22Rv1 (cell line): ENCODE results near the gene CCDC66.

ENCODE experiments used
- H3K27ac ChIP-seq: fragments of 450-650 bp; 2 replicates; pipeline ENCODE4 v1.5.1; 2017
- CTCF ChIP-seq: fragments of 450-650 bp; IDR thresholded peaks from 2 replicates; pipeline ENCODE4 v1.5.1; 2017; ENCODE audit warnings: mild to moderate bottlenecking
- ZFX ChIP-seq: fragments of 450-650 bp; IDR thresholded peaks from 2 replicates; pipeline ENCODE4 v1.6.1; 2017; ENCODE audit warnings: antibody characterized with exemption, borderline replicate concordance

CCDC66 gene

GRCh38 chr3:56629451-56629850, 72.5 kb downstream of the CCDC66 start:
- no peak for TF ChIP-seq CTCF
- TF ChIP-seq ZFX, result no peak

DNA sequence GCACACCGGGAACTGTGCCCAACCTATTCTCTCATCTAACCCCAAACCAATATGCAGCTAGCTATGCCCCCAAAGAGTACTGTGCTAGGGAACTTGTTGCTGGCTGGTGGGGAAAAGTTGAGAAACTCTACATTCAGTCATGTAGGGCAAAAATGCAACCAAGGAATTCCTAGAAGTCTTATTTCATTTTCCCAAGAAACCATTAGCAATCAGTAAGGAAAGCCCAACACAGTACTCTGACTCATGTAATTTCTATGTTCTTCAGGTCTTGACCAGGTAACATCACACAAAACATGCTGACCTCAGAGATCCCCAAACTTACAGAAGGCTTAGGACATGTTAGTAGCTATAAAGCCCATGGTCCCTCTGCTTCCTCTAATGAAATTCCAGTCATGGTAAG, 74.0 kb downstream of the CCDC66 start:
- no peak overlapping the region for H3K27ac ChIP-seq
- TF ChIP-seq CTCF, result no peak

More at GRCh38 chr3:56629451-56629850, 72.5 kb downstream of the CCDC66 start:
- H3K27ac ChIP-seq, result peak overlapping the region; percentile 76

GRCh38 chr3:56633181-56633580, 76.2 kb downstream of the CCDC66 start:
- TF ChIP-seq ZFX (no peak), CTCF (no peak)

DNA sequence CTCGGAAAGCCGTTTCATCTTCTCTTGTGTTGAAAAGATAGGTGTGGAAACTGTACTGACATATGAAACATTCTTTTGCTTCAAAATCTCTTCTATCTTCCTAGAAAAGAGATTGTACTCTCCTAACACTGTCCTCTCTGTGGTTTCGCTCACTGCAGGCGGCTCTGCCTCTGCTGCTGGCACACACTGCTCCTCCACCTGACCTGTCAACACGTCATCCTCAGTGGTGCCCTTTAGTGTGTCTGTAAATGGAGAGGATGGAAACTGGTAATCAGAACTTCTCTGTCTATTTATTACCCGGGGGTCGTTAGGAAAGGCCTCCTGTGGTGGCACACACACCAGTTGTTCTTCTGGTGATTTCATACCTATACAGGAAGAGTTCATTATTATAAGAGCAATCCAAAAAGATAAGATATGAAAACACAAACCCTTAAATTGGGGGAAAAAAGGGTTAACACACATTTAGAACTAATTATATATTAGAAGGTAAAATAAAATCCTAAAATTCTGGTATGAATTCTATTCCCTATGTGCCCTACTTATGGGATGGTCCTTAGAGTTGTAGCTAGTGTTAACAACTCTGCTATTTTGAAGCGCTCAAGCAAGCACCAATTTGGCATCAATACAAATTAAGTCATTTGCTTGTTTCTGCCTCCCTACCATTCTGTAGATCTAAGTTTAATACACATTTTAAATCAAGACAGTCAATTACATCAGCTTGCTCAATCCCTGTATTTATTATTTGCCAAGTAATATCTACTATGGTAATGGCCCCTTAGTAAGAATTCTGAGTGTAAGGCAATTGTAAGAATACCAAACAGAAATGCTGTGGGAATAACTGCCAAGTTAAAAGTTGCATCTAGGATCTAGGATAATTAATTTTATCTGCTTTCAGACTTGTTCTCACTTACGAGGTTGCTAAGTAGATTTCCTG, 76.9 kb downstream of the CCDC66 start:
- no peak overlapping the region for H3K27ac ChIP-seq
- TF ChIP-seq ZFX (no peak), CTCF (no peak)

More at GRCh38 chr3:56633181-56633580, 76.2 kb downstream of the CCDC66 start:
- H3K27ac ChIP-seq, result no peak overlapping the region

DNA sequence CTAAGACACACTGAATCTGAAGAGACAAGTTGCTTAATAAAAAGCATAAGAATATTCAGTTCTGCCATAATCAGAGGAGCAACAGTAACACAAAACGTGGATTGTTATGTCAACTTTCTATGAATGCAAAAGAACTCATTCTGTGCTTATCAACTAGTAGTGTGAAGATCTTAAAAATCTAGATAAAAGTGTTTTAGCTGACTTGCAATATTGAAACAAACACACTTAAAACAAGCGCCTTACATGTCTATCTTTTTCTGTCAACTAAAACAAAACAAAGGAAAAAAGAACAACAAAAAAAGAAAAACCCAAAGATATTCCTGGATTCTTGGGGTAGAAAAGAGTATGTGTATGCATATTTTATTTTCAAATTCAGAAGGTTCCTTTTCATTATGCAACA, 88.4 kb downstream of the CCDC66 start:
- TF ChIP-seq ZFX (no peak), CTCF (no peak)
- H3K27ac ChIP-seq, result no peak overlapping the region

DNA sequence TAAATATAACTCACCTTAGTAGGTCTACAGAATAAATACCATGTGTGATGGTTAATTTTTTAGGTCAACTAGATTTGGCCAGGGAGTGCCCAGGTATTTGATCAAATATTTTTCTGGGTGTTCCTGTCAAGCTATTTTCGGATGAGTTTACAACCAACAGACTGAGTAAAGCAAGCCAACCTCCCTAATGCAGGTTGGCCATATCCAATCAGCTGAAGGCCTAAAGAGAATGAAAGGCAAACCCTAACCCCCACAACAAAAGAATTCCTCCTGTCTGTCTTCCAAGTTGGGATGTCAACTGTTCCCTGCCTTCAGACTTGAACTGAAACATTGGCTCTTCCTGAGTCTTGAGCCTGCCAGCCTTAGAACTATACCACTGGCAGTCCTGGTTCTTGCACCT, 97.5 kb downstream of the CCDC66 start:
- H3K27ac ChIP-seq, result no peak overlapping the region
- TF ChIP-seq CTCF, result no peak
- TF ChIP-seq ZFX, result no peak

GRCh38 chr3:56655709-56656108, 98.7 kb downstream of the CCDC66 start:
- no peak for TF ChIP-seq ZFX
- no peak for TF ChIP-seq CTCF
- H3K27ac ChIP-seq, result no peak overlapping the region
